Central memory CD8-positive, alpha-beta T cell (primary cell): ENCODE data around the gene EI24.
"Not testable (repeated sequence)": the region's sequence is repeated elsewhere in the genome, so short reads cannot be mapped to it uniquely, and the experiment has no call there.

Source experiments
- ATAC-seq: fragments of 150-1000 bp; cut with Tn5 transposase; replicated peaks from 2 replicates; pipeline ENCODE4 v1.10.0; 2022; ENCODE audit warnings: mild to moderate bottlenecking, moderate FRiP score, moderate number of reproducible peaks; ENCODE audit not compliant: poor library complexity, severe bottlenecking; ENCODE audit errors: extremely low read depth
- DNase-seq, 2 donors: peaks; one replicate each; pipeline ENCODE4 v3.0.0; 2021; ENCODE audit warnings: low spot score in 2 of 2
- H3K27ac Mint-ChIP-seq: one replicate; pipeline ENCODE4 v1.8.0; 2022; ENCODE audit warnings: low read depth, mild to moderate bottlenecking, moderate library complexity, mixed read lengths
- H3K27me3 Mint-ChIP-seq: one replicate; pipeline ENCODE4 v1.8.0; 2022; ENCODE audit warnings: mixed read lengths
- H3K36me3 Mint-ChIP-seq: one replicate; pipeline ENCODE4 v1.8.0; 2022; ENCODE audit warnings: mild to moderate bottlenecking, moderate library complexity, mixed read lengths; ENCODE audit not compliant: insufficient read depth
- H3K4me1 Mint-ChIP-seq: one replicate; pipeline ENCODE4 v1.8.0; 2022; ENCODE audit warnings: mixed read lengths
- H3K4me3 Mint-ChIP-seq: one replicate; pipeline ENCODE4 v1.8.0; 2022; ENCODE audit warnings: mild to moderate bottlenecking, moderate library complexity, mixed read lengths
- H3K9me3 Mint-ChIP-seq: one replicate; pipeline ENCODE4 v1.8.0; 2022; ENCODE audit warnings: mixed read lengths

The EI24 gene

GRCh38 chr11:125568970-125569914, at the start of gene EI24:
Gene EI24 (plus strand): TSS chr11:125569477. CDS start chr11:125572528, 3,051 bp downstream.
- Mint-ChIP-seq H3K27ac (peak within 1 kb of the TSS; percentile 92), H3K36me3 (peaks cover 25% of the 10 kb centered on the region), H3K4me3 (peak within 1 kb of the TSS; percentile 96), H3K27me3 (no peaks in the 10 kb centered on the region), H3K9me3 (no peaks in the 10 kb centered on the region), H3K4me1 (peaks cover 22% of the 10 kb centered on the region)
- ATAC-seq = peak; percentile 93
- peak; percentile 71 to 74 for DNase-seq

- H3K36me3 Mint-ChIP-seq = no peaks in the 10 kb centered on the region
- H3K4me1 Mint-ChIP-seq = peaks cover 11% of the 10 kb centered on the region
- ATAC-seq (no peak), DNase-seq (no peak)
- H3K27me3 Mint-ChIP-seq = no peaks in the 10 kb centered on the region
- H3K9me3 Mint-ChIP-seq = no peaks in the 10 kb centered on the region
- no peak overlapping the region for H3K27ac Mint-ChIP-seq
- H3K4me3 Mint-ChIP-seq = no peak overlapping the region
Observed at GRCh38 chr11:125519860-125520834, 49.1 kb upstream of the EI24 start.

- Mint-ChIP-seq H3K36me3 (no peaks in the 10 kb centered on the region), H3K27me3 (no peaks in the 10 kb centered on the region), H3K4me3 (no peak overlapping the region), H3K4me1 (peaks cover 5% of the 10 kb centered on the region), H3K27ac (no peak overlapping the region), H3K9me3 (no peaks in the 10 kb centered on the region)
- ATAC-seq = no peak
- DNase-seq = no peak
Observed at GRCh38 chr11:125525303-125525702, 44.0 kb upstream of the EI24 start.

- H3K4me1 Mint-ChIP-seq = no peaks in the 10 kb centered on the region
- DNase-seq (no peak), ATAC-seq (no peak)
- no peaks in the 10 kb centered on the region for H3K36me3 Mint-ChIP-seq
- no peak overlapping the region for H3K4me3 Mint-ChIP-seq
- H3K27ac Mint-ChIP-seq = no peak overlapping the region
- peaks cover 37% of the 10 kb centered on the region for H3K27me3 Mint-ChIP-seq
- no peaks in the 10 kb centered on the region for H3K9me3 Mint-ChIP-seq
Observed at GRCh38 chr11:125532668-125533067, 36.6 kb upstream of the EI24 start.

GRCh38 chr11:125535585-125535984, 33.7 kb upstream of the EI24 start:
- peaks cover 37% of the 10 kb centered on the region for H3K27me3 Mint-ChIP-seq
- no peak overlapping the region for H3K27ac Mint-ChIP-seq
- no peak overlapping the region for H3K4me3 Mint-ChIP-seq
- DNase-seq (no peak), ATAC-seq (no peak)
- no peaks in the 10 kb centered on the region for H3K4me1 Mint-ChIP-seq
- H3K9me3 Mint-ChIP-seq = no peaks in the 10 kb centered on the region
- H3K36me3 Mint-ChIP-seq = no peaks in the 10 kb centered on the region

GRCh38 chr11:125536834-125537233, 32.4 kb upstream of the EI24 start:
- H3K4me1 Mint-ChIP-seq, H3K36me3 Mint-ChIP-seq: not testable (repeated sequence)

GRCh38 chr11:125542709-125543108, 26.6 kb upstream of the EI24 start:
- Mint-ChIP-seq H3K9me3 (no peaks in the 10 kb centered on the region), H3K36me3 (no peaks in the 10 kb centered on the region), H3K4me1 (no peaks in the 10 kb centered on the region), H3K27me3 (no peaks in the 10 kb centered on the region), H3K4me3 (no peak overlapping the region), H3K27ac (no peak overlapping the region)
- ATAC-seq = no peak
- DNase-seq = no peak

More at GRCh38 chr11:125536834-125537233, 32.4 kb upstream of the EI24 start:
- H3K27ac Mint-ChIP-seq, H3K9me3 Mint-ChIP-seq, H3K4me3 Mint-ChIP-seq, ATAC-seq, DNase-seq: not testable (repeated sequence)
- peaks cover 37% of the 10 kb centered on the region for H3K27me3 Mint-ChIP-seq

GRCh38 chr11:125550780-125551179, 18.5 kb upstream of the EI24 start:
- peaks cover 10% of the 10 kb centered on the region for H3K27me3 Mint-ChIP-seq
- peaks cover 23% of the 10 kb centered on the region for H3K9me3 Mint-ChIP-seq
- no peak for DNase-seq
- no peak overlapping the region for H3K4me3 Mint-ChIP-seq
- no peak for ATAC-seq
- H3K4me1 Mint-ChIP-seq = no peaks in the 10 kb centered on the region
- no peak overlapping the region for H3K27ac Mint-ChIP-seq
- H3K36me3 Mint-ChIP-seq = no peaks in the 10 kb centered on the region

GRCh38 chr11:125551835-125552342, 17.4 kb upstream of the EI24 start:
- Mint-ChIP-seq H3K4me3 (no peak overlapping the region), H3K36me3 (no peaks in the 10 kb centered on the region), H3K27ac (no peak overlapping the region), H3K9me3 (peaks cover 23% of the 10 kb centered on the region), H3K27me3 (peaks cover 10% of the 10 kb centered on the region), H3K4me1 (no peaks in the 10 kb centered on the region)
- ATAC-seq (no peak), DNase-seq (no peak)

- no peak overlapping the region for H3K4me3 Mint-ChIP-seq
- no peaks in the 10 kb centered on the region for H3K36me3 Mint-ChIP-seq
- DNase-seq = no peak
- ATAC-seq = no peak
- H3K27me3 Mint-ChIP-seq = peaks cover 10% of the 10 kb centered on the region
- no peaks in the 10 kb centered on the region for H3K4me1 Mint-ChIP-seq
- no peak overlapping the region for H3K27ac Mint-ChIP-seq
- peaks cover 23% of the 10 kb centered on the region for H3K9me3 Mint-ChIP-seq
Observed at GRCh38 chr11:125552927-125553326, 16.4 kb upstream of the EI24 start.

- no peaks in the 10 kb centered on the region for H3K36me3 Mint-ChIP-seq
- no peak for DNase-seq
- ATAC-seq = no peak
- no peak overlapping the region for H3K27ac Mint-ChIP-seq
- H3K9me3 Mint-ChIP-seq = peaks cover 23% of the 10 kb centered on the region
- peaks cover 10% of the 10 kb centered on the region for H3K27me3 Mint-ChIP-seq
- no peaks in the 10 kb centered on the region for H3K4me1 Mint-ChIP-seq
- H3K4me3 Mint-ChIP-seq = no peak overlapping the region
Observed at GRCh38 chr11:125553357-125553756, 15.9 kb upstream of the EI24 start.

GRCh38 chr11:125554038-125554437, 15.2 kb upstream of the EI24 start:
- Mint-ChIP-seq H3K4me1 (no peaks in the 10 kb centered on the region), H3K9me3 (peaks cover 23% of the 10 kb centered on the region), H3K27ac (no peak overlapping the region), H3K27me3 (peaks cover 10% of the 10 kb centered on the region), H3K36me3 (no peaks in the 10 kb centered on the region), H3K4me3 (no peak overlapping the region)
- ATAC-seq (no peak), DNase-seq (no peak)
